ENCODE data around the gene CDK5RAP1.

Gene CDK5RAP1

GRCh38 chr20:33332905-33333456, 68.3 kb downstream of the CDK5RAP1 start:
- FAIRE-seq = no peak

GRCh38 chr20:33328157-33329137, 72.9 kb downstream of the CDK5RAP1 start:
- no peak for FAIRE-seq

- FAIRE-seq = no peak
Observed at GRCh38 chr20:33325350-33325749, 76.0 kb downstream of the CDK5RAP1 start.

GRCh38 chr20:33323236-33323635, 78.1 kb downstream of the CDK5RAP1 start:
- no peak for FAIRE-seq

GRCh38 chr20:33322456-33322855, 78.9 kb downstream of the CDK5RAP1 start:
- FAIRE-seq = no peak

- FAIRE-seq = no peak
Observed at GRCh38 chr20:33320006-33320405, 81.3 kb downstream of the CDK5RAP1 start.

- FAIRE-seq = no peak
Observed at GRCh38 chr20:33318096-33318429, 83.3 kb downstream of the CDK5RAP1 start.

GRCh38 chr20:33317424-33318095, 83.8 kb downstream of the CDK5RAP1 start:
- no peak for FAIRE-seq

- no peak for FAIRE-seq
Observed at GRCh38 chr20:33316958-33317357, 84.4 kb downstream of the CDK5RAP1 start.

- no peak for FAIRE-seq
Observed at GRCh38 chr20:33316343-33316742, 85.0 kb downstream of the CDK5RAP1 start.

- FAIRE-seq = no peak
Observed at GRCh38 chr20:33313686-33314314, 87.5 kb downstream of the CDK5RAP1 start.

GRCh38 chr20:33312583-33312982, 88.7 kb downstream of the CDK5RAP1 start:
- FAIRE-seq = no peak

- FAIRE-seq = no peak
Observed at GRCh38 chr20:33311996-33312395, 89.3 kb downstream of the CDK5RAP1 start.

- FAIRE-seq = no peak
Observed at GRCh38 chr20:33311011-33311410, 90.3 kb downstream of the CDK5RAP1 start.

- FAIRE-seq = no peak
Observed at GRCh38 chr20:33310327-33310899, 90.9 kb downstream of the CDK5RAP1 start.

GRCh38 chr20:33309631-33310030, 91.7 kb downstream of the CDK5RAP1 start:
- no peak for FAIRE-seq

Data from islet of Langerhans (tissue), 1 donor.